DLD1 (cell line): Measurements from ENCODE around the gene HDAC7.

ENCODE experiments used
- in situ Hi-C: cut with HindIII; loops from 2 replicates; pipeline ENCODE4 v1.10.0; 2017; ENCODE audit warnings: low sequenced_read_pairs

The HDAC7 gene

GRCh38 chr12:47752552-47752951 is 67.2 kb downstream of the HDAC7 start:
- in situ Hi-C loops = no loop called here

- in situ Hi-C loops = no loop called here
Measured at GRCh38 chr12:47752121-47752520, 67.6 kb downstream of the HDAC7 start.

GRCh38 chr12:47751561-47751960 is 68.1 kb downstream of the HDAC7 start:
- in situ Hi-C loops = no loop called here

GRCh38 chr12:47750916-47751470 is 68.7 kb downstream of the HDAC7 start:
- in situ Hi-C loops = no loop called here

- in situ Hi-C loops = no loop called here
Measured at GRCh38 chr12:47750229-47750798, 69.4 kb downstream of the HDAC7 start.

GRCh38 chr12:47748899-47749298 is 70.8 kb downstream of the HDAC7 start:
- in situ Hi-C loops = no loop called here

- in situ Hi-C loops = no loop called here
Measured at GRCh38 chr12:47748507-47748828, 71.2 kb downstream of the HDAC7 start.

GRCh38 chr12:47747596-47748506 is 71.9 kb downstream of the HDAC7 start:
- in situ Hi-C loops = no loop called here

GRCh38 chr12:47747126-47747525 is 72.6 kb downstream of the HDAC7 start:
- in situ Hi-C loops = no loop called here

- in situ Hi-C loops = no loop called here
Measured at GRCh38 chr12:47746523-47746922, 73.2 kb downstream of the HDAC7 start.

- in situ Hi-C loops = no loop called here
Measured at GRCh38 chr12:47746073-47746472, 73.6 kb downstream of the HDAC7 start.

GRCh38 chr12:47745485-47746041 is 74.1 kb downstream of the HDAC7 start:
- in situ Hi-C loops = no loop called here

GRCh38 chr12:47744778-47745436 is 74.8 kb downstream of the HDAC7 start:
- in situ Hi-C loops = no loop called here

- in situ Hi-C loops = no loop called here
Measured at GRCh38 chr12:47744005-47744651, 75.6 kb downstream of the HDAC7 start.

- in situ Hi-C loops = no loop called here
Measured at GRCh38 chr12:47743311-47743860, 76.3 kb downstream of the HDAC7 start.

- in situ Hi-C loops = no loop called here
Measured at GRCh38 chr12:47742253-47742825, 77.4 kb downstream of the HDAC7 start.

- in situ Hi-C loops = no loop called here
Measured at GRCh38 chr12:47741340-47741703, 78.4 kb downstream of the HDAC7 start.

GRCh38 chr12:47740606-47741339 is 78.9 kb downstream of the HDAC7 start:
- in situ Hi-C loops = no loop called here

GRCh38 chr12:47739979-47740378 is 79.7 kb downstream of the HDAC7 start:
- in situ Hi-C loops = no loop called here

GRCh38 chr12:47739297-47739696 is 80.4 kb downstream of the HDAC7 start:
- in situ Hi-C loops = no loop called here
